ENCODE results near the gene LRRC61.
"Not testable (repeated sequence)": the region's sequence is repeated elsewhere in the genome, so short reads cannot be mapped to it uniquely, and the experiment has no call there.

Gene LRRC61

DNA sequence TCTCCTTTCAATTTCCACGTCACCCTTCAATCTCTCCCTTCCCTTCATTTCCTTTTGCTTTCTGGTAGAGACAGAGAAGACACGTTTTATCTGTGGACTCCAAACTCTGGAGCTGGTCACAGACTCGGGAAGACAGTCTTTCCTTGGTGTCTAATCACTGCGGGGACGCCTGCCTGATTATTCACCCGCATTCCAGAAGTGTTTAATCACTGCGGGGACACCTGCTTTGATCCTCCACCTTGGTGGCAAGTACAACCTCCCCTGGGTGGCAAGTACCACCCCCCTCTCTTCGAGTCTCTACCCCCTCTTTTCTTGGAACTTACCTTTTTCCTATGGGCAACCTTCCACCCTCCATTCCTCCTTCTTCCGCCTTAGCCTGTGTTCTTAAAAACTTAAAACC, 15.3 kb upstream of the LRRC61 start:
- no peak for DNase-seq

DNA sequence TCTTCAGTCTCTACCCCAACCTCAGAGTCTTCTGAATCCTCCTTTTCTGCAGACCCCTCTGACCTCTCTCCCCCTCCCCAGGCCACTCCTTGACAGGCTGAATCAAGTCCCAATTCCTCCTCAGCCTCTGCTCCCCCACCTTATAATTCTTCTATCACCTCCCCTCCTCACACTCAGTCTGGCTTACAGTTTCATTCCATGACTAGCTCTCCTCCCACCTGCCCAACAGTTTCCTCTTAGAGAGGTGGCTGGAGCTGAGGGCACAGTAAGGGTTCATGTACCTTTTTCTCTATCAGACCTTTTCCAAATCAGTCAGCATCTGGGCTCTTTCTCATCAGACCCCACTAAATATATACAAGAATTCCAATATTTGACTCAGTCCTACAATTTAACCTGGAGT, 14.6 kb upstream of the LRRC61 start:
- no peak for DNase-seq

DNA sequence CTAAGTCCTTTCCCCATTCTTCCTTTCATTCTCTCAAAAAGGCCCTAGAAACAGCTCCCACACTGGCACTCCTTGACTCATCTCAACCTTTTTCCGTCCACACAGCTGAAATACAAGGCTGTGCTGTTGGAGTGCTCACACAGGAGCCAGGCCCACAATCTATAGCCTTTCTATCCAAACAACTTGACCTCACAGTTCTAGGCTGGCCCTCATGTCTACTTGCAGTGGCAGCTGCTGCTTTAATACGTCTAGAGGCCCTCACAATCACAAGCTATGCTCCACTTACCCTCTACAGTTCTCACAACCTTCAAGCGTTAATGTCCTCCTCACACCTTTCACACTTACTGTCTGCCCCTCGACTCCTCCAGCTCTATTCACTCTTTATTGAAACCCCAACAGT, 12.0 kb upstream of the LRRC61 start:
- DNase-seq = no peak

DNA sequence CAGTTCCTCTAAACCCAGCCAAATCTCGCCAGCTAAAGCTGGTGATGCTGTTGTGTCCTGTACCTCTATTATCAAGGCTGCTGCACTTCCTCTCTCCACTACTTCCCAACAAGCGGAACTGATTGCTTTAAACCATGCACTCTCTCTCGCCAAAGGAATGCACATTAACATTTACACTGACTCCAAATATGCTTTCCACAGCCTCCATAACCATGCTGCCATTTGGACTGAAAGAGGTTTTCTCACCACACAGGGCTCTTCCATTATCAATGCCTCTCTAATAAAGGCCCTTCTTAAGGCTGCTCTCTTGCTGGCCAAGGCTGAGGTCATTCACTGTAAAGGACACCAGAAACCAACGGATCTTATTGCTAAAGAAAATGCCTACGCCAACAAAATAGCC, 11.4 kb upstream of the LRRC61 start:
- DNase-seq = no peak

DNA sequence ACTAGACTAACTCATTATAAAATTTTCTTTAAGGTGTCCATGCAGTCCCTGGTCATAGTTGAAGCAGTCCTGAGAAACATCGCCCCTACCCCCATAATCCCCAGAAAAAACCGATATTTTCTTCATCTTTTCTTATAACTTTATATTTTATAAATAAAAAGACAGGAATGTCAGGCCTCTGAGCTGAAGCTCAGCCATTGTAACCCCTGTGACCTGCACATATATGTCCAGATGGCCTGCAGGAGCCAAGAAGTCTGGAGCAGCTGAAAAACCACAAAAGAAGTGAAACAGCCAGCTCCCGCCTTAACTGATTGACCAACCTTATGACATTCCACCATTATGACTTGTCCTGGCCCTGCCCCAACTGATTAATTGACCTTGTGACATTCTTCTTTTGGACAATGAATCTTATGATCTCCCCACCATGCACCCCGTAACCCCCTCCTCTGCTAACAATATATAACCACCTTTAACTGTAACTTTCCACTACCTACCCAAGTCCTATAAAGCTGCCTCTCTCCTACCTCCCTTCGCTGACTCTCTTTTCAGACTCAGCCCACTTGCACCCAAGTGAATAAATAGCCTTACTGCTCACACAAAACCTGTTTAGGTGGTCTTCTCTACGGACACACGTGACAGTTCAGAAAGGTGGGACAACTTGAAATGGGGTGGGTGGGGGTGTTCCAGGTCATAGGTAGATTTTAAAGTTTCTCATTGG, 10.3 kb upstream of the LRRC61 start:
- DNase-seq = not testable (repeated sequence)

DNA sequence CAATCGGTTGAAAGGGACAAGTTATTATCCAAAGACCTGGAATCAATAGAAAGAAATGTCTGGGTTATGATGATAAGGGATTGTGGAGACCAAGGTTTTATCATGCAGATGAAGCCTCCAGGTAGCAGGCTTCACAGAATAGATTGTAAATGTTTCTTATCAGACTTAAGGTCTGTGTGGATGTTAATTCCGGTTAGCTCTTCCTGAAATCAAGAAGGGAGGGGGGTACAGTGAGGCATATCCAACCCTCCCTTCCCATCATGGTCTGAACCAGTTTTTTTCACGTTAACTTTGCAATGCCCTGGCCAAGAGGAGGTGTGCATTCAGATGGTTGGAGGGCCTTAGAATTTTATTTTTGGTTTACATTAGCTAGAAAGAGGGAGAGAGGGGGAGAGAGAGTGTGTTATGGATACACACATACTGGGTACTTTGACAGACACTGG, 9.8 kb upstream of the LRRC61 start:
- no peak for DNase-seq

DNA sequence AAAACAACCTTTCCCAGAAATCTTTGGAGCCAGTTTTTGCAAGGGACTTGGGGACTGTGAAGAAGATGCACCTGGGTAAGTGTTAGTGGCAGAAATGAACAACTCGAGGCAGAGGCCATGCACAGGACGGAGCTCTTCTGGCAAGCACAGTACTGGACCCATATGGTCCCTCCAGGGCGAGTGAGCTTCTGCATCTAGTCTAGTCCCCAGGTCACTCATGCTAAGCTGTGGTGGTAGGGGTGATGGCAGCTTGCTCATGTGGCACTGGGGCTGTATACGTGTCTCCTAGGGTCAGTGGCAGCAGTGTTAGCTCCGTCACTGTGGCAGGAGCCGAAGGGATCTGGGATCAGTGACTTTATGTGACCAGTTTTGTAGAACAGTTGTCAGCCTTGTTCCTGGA, 9.3 kb upstream of the LRRC61 start:
- no peak for DNase-seq

DNA sequence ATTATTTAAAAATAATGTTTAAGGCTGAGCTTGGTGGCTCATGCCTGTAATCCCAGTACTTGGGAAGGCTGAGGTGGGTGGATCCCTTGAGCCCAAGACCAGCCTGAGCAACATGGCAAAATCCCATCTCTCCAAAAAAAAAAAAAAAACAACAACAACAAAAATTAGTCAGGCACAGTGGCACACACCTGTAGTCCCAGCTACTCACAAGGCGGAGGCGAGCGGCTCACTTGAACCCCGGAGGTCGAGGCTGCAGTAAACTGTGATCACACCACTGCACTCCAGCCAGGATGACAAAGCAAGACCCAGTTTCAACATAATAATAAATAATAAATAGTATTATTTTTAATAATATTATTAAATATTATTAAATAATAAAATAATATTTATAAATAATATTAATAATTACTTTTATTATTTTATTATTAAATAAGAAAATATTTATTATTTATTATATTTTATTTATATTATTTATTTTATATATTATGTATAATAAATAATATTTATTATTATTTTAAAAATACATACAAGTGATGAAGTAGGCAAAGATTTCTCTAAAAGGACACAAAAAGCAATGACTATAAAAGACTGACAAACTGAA, 8.4 kb upstream of the LRRC61 start:
- no peak for DNase-seq

DNA sequence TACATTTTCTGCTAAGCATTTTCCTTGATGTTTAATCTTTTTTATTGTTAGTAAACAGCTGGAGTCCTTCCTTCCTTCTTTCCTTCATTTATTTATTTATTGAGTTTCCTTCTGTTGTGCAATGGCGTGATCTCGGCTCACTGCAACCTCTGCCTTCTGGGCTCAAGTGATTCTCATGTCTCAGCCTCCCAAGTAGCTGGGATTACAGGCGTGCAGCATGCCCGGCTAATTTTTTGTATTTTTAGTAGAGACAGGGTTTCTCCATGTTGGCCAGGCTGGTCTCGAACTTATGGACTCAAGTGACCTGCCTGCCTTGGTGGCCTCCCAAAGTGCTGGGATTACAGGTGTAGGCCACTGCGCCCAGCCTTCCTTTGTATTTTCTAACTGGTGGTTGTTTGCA, 6.2 kb upstream of the LRRC61 start:
- DNase-seq = not testable (repeated sequence)

DNA sequence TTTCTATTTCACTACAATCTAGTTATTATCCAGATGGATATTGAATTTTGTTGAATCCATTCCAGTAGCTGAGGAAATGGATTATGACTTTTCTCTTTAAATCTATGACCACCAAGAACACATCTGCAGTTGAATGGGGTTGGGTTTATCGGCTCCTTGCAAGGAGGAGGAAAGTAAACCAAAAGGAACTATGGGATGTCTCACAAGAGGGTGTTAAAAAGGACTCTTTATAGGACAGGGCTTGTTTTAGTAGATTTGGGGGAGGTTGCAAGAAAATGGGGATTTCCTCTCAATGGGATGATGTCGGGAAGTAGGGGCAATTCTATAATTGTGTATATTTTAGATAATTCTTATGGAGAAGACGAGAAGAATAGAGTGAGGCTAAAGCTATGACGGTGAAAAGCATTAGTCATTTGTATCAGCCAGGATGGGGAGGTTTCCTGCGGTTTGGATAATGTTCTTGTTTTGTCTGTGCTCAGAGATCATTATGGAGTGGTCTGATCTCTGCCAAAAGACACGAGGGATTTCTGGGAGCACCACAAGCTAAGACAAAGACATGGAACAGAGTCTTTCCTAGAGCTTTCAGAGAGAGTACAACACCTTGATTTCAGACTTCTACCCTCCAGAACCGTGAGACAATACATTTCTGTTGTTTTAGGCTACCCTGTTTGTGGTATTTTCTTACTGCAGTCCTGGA, 5.3 kb upstream of the LRRC61 start:
- no peak for DNase-seq

DNA sequence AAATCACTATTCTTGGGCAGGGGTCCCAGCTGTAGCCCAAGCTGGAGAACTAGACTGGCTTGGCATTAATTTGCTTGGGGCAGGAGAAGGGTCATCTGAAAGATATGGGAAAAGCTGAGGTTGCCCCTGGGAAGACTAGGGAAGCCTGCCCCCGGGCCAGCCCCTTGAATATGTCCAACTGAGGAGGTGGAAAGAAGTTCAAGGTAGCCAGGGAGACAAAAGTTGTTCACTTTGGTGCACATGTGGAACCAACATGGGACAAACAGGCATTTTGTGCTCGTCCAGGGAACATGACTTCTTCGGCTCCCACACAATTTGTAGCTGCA, 1.4 kb upstream of the LRRC61 start:
- no peak for DNase-seq

DNA sequence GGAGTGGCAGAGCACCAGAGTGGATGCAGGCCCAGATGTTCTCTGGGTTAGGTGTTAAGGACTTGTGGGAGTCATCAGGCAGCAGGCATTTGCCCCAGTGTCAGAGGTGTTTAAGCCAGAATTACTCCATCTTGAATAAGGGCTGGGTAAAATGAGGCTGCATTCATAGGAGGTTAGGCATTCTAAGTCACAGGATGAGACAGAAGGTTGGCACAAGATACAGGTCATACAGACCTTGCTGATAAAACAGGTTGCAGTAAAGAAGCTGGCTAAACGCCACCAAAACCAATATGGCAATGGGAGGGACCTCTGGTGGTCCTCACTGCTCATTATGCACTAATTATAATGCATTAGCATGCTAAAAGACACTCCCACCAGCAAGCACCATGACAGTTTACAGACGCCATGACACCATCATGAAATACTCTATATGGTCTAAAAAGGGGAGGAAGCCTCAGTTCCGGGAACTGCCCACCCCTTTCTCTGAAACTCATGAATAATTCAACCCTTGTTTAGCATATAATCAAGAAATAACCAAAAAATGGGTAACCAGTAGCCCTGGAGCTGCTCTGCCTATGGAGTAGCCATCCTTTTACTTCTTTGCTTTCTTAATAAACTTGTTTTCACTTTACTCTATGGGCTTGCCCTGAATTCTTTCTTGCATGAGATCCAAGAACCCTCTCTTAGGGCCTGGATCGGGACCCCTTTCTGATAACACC, 882 bp upstream of the LRRC61 start:
- DNase-seq = peak; percentile 48

DNA sequence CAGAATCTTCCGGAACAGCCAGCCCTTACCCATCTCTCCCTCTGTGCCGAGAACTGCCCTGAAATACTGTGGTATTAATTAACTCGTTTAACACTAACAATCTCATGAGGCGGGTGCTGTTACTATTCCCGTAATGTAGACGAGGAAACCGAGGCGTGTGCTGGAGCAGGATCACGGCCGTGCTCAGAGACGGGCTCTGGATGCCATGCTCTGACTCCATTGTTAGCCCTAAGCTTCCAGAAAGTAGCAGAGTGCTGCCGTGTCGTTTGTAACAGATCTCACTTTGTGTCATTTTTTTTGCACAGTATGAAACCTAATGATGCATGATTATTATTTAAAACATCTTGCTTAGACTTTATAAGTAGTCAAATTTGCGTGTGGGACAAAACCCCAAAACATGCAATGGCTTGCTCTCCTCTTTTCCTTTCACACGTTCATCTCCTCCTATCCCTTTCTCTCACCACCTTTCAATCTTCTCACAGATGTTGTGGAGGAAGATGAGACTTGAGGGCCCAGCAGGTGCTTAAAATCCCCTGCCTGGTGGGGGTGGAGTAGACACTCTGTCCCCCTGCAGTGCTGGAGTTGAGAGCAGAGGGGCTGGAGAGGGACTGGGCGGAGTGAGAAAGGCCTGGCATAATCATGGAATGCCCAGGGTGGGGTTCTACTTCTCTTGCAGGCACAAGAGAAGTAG, 672 bp downstream of the LRRC61 start:
- no peak for DNase-seq

DNA sequence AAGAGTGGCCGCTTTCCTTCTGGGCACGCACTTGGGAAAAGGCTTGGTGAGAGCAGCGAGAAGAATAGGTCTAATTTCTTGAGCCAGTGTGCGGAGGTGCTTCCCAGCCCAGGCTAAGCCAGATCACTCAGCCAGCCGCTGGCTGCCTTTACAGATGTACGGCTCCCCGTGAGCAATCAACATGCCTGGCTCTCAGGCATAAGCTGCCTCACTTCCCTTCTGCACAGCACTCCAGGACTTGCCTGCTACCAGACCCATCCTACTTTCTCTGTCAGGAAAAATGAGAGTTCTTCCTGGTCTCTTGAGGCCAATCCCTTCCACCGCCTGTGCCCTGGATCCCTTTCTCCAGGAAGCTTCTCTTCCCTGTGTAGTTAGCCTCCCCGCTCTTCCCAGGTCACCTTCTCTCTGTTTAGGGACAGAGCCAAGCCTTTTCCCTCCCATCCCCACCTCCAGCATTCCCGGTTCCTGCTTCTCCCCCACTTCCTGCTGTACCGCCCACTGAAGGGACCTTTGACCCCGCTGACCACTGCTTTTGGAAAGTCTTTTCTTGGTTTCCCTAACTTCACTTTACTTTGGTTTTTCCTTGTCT, 1.3 kb downstream of the LRRC61 start:
- no peak for DNase-seq

DNA sequence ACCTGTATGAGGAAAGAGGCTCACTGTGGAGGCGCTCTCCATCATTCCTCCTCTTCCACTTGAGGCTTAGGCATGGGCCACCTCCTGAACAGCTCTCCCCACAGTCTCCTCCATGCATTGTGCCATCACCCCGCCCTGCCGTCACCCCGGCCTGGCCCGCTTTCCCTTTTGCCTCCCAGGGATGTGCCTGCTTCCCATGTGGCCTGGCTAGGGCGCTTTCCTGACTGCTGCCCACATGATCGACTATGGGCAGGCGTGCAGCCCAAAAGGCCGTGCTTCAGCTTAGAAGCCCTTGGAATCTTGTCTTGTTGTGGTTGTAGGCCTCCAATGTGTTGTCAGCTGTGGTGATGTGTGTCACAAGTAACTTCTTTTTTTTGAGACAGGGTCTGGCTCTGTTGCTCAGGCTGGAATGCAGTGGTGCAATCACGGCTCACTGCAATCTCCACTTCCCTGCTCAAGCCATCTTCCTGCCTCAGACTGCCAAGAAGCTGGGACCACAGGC, 2.0 kb downstream of the LRRC61 start:
- DNase-seq = no peak

DNA sequence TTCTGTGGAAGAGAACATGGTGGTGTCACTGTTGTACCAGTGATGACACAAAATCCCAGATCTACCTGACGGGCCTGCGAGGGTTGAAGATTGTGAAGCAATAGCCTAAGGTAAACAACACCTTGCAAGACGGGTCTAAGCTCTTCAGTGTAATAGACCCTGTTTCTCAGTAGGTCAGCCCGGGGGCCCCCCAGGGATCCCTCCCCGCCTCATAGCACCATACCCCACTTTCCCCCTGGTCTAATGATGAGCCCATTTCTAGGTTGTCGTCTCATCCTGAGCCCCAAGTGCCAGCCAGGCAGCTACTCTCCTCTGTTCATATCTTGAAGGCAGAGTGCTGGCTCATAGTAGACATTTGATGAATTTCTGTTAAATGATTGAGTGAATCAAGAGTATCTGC, 2.7 kb downstream of the LRRC61 start:
- no peak for DNase-seq

DNA sequence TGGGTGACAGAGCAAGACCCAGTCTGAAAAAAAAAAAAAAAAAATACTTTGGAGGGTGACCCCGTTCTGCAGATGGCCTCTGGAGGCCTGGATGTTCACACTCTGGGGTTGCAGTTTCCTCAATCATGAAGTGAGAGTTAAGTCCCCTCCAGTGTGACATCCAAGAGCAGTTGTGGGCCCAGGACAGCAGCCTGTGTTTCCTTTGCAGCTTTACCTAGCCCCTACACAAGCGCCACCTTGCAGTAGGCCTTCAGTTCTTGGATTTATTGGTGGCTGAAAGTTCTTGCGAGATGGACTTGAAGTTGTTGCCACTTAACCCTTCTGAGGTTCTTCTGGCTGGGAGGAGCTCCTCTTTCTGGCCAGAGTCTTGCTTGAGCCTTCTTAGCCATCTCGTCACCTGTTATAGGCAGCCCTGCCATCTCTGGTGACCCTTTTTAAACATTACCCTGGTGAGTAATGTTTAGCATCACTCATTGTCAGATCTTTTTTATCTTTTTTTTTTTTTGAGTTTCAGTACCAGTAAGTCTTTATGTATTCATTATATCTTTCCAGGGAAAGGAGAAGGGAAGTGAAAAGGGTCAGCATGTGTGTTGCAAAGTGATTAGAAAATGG, 3.6 kb downstream of the LRRC61 start:
- no peak for DNase-seq

DNA sequence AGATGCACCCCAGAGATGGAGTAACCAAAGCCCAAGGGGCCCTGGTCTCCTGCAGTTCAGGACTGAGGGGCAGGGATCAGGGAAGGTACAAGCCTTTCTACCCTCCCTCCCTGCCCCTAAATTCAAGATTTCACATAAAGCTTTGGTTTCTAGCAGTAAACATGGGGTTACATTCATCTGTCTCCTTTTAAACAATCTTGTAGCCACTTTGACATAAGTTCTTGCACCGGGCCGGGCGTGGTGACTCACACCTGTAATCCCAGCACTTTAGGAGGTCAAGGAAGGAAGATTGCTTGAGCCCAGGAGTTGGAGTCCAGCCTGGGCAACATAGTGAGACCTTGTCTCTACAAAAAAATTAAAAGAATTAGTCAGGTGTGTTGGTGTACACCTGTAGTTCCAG, 4.2 kb downstream of the LRRC61 start:
- DNase-seq = no peak

DNA sequence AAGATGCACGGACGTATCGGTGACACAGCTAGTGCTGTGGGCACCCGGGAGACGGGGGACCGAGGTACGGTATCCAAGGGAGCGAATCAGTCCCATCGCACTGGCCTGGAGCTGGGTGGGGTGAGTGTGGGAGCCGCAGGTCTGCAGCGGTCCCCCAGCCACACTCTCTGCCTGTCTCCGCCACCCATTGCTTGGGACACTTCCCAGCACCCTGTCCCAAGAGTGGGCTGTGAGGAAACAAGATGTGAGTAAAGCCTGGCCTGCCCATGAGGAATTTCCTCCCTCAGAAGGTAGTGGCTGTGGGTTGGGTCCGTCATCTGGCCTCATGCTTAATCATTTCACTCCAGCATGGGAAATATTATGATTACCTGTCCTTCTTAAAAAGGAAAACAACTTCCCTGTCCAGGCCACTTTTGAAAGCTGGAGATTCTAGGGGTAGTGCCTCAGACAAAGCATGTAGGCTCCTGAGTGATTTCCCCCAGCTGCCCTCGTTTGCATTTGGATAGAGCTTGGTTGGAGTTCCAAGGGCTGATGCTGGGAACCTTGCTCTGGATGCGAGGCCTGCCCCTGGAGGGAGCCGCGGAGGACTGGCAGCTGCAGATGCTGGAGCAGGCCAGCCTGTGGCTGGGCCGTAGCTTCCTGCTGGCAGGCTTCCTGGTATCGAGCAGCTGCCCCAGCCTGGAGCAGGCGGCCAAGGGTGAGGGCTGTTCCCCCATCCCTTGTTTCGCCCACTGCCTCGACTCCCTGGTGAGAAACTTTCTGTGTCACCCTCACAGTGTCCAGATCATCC, 6.4 kb downstream of the LRRC61 start:
- peak; percentile 24 for DNase-seq

DNA sequence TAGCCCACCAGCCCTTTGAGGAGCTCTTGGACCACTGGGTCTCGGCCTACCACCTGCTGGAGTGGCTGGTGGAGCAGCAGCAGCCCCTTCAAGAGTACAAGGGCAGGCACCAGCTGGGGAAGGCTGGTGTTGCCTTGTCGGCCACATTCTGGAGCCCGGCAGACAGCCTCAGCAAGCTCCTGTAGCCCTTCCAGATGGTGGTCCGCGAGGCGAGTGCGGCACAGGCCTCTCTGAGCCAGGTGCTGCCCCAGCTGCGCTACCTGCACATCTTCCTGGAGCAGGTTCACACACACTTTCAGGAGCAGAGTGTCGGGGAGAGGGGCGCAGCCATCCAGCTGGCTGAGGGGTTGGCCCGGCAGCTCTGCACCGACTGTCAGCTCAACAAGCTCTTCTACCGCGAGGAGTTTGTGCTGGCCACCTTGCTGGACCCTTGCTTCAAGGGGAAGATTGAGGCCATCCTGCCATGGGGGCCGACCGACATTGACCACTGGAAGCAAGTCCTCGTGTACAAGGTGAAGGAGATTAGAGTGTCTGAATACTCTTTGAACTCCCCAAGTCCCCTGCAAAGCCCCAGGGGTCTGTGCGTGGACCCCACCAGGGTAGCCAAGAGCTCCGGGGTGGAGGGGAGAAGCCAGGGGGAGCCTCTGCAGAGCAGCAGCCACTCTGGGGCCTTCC, 7.2 kb downstream of the LRRC61 start:
- DNase-seq = no peak

All from NCI-H1694 (cell line).